Ascending aorta (tissue), 2 donors: Measurements from ENCODE around the gene DGKK. TPM values are rescaled to one million over a fixed set of nuclear protein-coding genes. Genes with fewer than 3 reads are reported as not detected.

Source experiments
- DNase-seq, 2 donors: peaks; one replicate each; pipeline ENCODE4 v3.0.0-alpha.2; 2019; ENCODE audit warnings: low spot score in 2 of 2
- H3K27ac ChIP-seq, 2 donors: fragments of 200-600 bp; sonication (generic); one replicate each; pipeline ENCODE4 v1.5.1; 2016 to 2017; ENCODE audit warnings: mild to moderate bottlenecking in 1 of 2
- H3K27me3 ChIP-seq: fragments of 200-600 bp; sonication (generic); one replicate; pipeline ENCODE4 v1.5.1; 2017
- H3K36me3 ChIP-seq, 2 donors: fragments of 200-600 bp; sonication (generic); one replicate each; pipeline ENCODE4 v1.5.1; 2016
- H3K4me1 ChIP-seq, 2 donors: fragments of 200-600 bp; sonication (generic); one replicate each; pipeline ENCODE4 v1.5.1; 2016 to 2017; ENCODE audit warnings: mild to moderate bottlenecking in 1 of 2
- H3K4me3 ChIP-seq, 2 donors: fragments of 200-600 bp; sonication (generic); one replicate each; pipeline ENCODE4 v1.5.1; 2016 to 2017; ENCODE audit warnings: mild to moderate bottlenecking in 1 of 2
- H3K9me3 ChIP-seq, 2 donors: fragments of 200-600 bp; sonication (generic); one replicate each; pipeline ENCODE4 v1.5.1; 2016
- intact Hi-C: fragments of 100-400 bp; cut with DNase I; formaldehyde crosslinking; loops from one replicate; pipeline ENCODE4 v1.15.1; 2023
- total RNA-seq: library from RNA; depleted of rRNA; stranded (reverse); fragments of >200 nt; gene quantifications from one replicate; pipeline ENCODE4 v1.1.0, GENCODE V29; 2016
- TF ChIP-seq, protein P1 (sequence below), 3 experiments: fragments of 200-600 bp in 2 of 3; fragments of 450-650 bp in 1 of 3; sonication (generic) in 2 of 3; IDR thresholded peaks; one replicate each; pipeline ENCODE4 v1.5.1; 2016 to 2019; ENCODE audit warnings: antibody characterized with exemption in 3 of 3, mild to moderate bottlenecking in 1 of 3, moderate library complexity in 1 of 3

DGKK gene
- total RNA-seq, 1 donor from 2014 or later: not detected

- H3K9me3 ChIP-seq: no peaks in the 10 kb centered on the region
- H3K27me3 ChIP-seq: no peaks in the 10 kb centered on the region
- TF ChIP-seq, protein P1, sequence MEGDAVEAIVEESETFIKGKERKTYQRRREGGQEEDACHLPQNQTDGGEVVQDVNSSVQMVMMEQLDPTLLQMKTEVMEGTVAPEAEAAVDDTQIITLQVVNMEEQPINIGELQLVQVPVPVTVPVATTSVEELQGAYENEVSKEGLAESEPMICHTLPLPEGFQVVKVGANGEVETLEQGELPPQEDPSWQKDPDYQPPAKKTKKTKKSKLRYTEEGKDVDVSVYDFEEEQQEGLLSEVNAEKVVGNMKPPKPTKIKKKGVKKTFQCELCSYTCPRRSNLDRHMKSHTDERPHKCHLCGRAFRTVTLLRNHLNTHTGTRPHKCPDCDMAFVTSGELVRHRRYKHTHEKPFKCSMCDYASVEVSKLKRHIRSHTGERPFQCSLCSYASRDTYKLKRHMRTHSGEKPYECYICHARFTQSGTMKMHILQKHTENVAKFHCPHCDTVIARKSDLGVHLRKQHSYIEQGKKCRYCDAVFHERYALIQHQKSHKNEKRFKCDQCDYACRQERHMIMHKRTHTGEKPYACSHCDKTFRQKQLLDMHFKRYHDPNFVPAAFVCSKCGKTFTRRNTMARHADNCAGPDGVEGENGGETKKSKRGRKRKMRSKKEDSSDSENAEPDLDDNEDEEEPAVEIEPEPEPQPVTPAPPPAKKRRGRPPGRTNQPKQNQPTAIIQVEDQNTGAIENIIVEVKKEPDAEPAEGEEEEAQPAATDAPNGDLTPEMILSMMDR (IDR thresholded peaks at IDR 0.05): no peak
- H3K27ac ChIP-seq: no peak overlapping the region
- H3K4me3 ChIP-seq: no peak overlapping the region
- no peak for DNase-seq
- H3K36me3 ChIP-seq: no peaks in the 10 kb centered on the region
- intact Hi-C loops: no loop called here
- no peaks in the 10 kb centered on the region for H3K4me1 ChIP-seq
Measured at GRCh38 chrX:50386520-50386919, 84.1 kb downstream of the DGKK start.

GRCh38 chrX:50381729-50382415 lies 88.8 kb downstream of the DGKK start:
- Histone ChIP-seq H3K36me3 (no peaks in the 10 kb centered on the region), H3K27ac (no peak overlapping the region), H3K4me3 (no peak overlapping the region), H3K9me3 (no peaks in the 10 kb centered on the region), H3K4me1 (no peaks in the 10 kb centered on the region), H3K27me3 (no peaks in the 10 kb centered on the region)
- TF ChIP-seq, protein P1 (IDR thresholded peaks at IDR 0.05): no peak
- intact Hi-C loops: no loop called here
- no peak for DNase-seq

- no peaks in the 10 kb centered on the region for H3K27me3 ChIP-seq
- TF ChIP-seq, protein P1 (IDR thresholded peaks at IDR 0.05): no peak
- no peaks in the 10 kb centered on the region for H3K36me3 ChIP-seq
- H3K4me3 ChIP-seq: no peak overlapping the region
- no peak overlapping the region for H3K27ac ChIP-seq
- no peaks in the 10 kb centered on the region for H3K9me3 ChIP-seq
- H3K4me1 ChIP-seq: no peaks in the 10 kb centered on the region
- DNase-seq: no peak
- intact Hi-C loops: no loop called here
Measured at GRCh38 chrX:50375481-50376267, 95.0 kb downstream of the DGKK start.

- Histone ChIP-seq H3K4me3 (no peak overlapping the region), H3K27ac (no peak overlapping the region), H3K4me1 (no peaks in the 10 kb centered on the region), H3K36me3 (no peaks in the 10 kb centered on the region), H3K27me3 (no peaks in the 10 kb centered on the region), H3K9me3 (no peaks in the 10 kb centered on the region)
- TF ChIP-seq, protein P1 (IDR thresholded peaks at IDR 0.05): no peak
- intact Hi-C loops: no loop called here
- DNase-seq: no peak
Measured at GRCh38 chrX:50372966-50373365, 97.7 kb downstream of the DGKK start.

- intact Hi-C loops: no loop called here
- TF ChIP-seq, protein P1 (IDR thresholded peaks at IDR 0.05): no peak
Measured at GRCh38 chrX:50343917-50344316, 126.7 kb downstream of the DGKK start.

More at GRCh38 chrX:50343917-50344316, 126.7 kb downstream of the DGKK start:
- Histone ChIP-seq H3K9me3 (no peaks in the 10 kb centered on the region), H3K36me3 (no peaks in the 10 kb centered on the region), H3K27me3 (no peaks in the 10 kb centered on the region), H3K4me1 (no peaks in the 10 kb centered on the region), H3K4me3 (no peak overlapping the region), H3K27ac (no peak overlapping the region)
- no peak for DNase-seq
